Stimulated activated CD4-positive, alpha-beta T cell treated with anti-CD3 and anti-CD28 coated beads, Interleukin-15, amount 100 ng/mL, for 1 hour (primary cell): ENCODE results near the gene RANBP2.
A peak's percentile ranks its signal among the peaks of the same experiment; 100 is the strongest.

ENCODE experiments used
- DNase-seq, 2 donors: peaks; one replicate each; pipeline ENCODE4 v3.0.0-alpha.2; 2020; ENCODE audit warnings: low read depth in 1 of 2, low spot score in 1 of 2

The RANBP2 gene

DNA sequence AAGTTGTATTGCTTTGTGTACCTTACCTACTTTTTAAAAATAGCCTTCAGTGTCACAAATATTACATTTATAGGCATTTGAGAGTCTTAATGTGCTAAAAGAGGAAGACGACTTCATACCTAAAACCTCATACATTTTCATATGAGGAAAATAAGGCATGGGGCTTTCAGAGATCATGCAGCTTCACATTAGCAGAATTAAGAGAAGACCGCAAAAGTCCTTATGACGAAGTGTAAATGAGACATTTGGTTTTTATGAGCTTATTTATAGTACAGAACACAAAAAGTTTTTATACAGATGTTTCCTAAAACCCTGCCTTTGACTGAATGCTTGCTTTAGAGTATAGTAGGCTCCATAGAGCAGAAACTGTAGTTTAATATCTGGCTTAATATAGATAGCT lies 57.2 kb downstream of the RANBP2 start:
- no peak for DNase-seq

DNA sequence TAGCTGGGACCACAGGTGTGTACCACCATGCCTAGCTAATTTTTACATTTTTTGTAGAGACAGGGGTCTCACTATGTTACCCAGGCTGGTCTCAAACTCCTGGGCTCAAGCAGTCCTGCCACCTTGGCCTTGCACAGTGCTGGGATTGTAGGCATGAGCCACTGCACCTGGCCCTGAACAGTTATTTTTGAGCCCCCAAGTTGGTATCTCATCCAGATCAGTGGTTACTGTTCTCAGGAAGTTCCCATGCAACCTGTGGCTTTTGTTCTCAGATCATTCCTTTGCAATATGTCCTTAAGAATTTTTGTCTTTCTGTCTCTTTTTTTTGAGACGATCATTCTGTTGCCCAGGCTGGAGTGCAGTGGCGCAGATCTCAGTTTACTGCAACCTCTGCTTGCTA lies 59.6 kb downstream of the RANBP2 start:
- DNase-seq: no peak

DNA sequence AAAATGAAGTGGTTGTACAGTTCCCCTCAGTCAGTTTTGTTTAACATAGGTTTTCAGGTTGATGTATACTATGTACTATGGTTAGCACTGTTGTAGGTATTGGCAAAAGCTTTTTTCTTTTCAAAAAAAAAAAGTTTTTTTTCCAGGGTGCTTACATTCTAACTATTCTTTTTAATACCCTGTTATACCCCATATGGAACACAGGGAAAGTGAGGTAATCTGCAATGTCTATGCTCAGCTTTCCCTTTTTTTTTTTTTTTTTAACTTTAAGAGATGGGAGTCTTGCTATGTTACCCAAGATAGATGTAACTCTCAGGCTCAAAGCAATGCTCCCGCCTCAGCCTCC lies 66.7 kb downstream of the RANBP2 start:
- DNase-seq: no peak

DNA sequence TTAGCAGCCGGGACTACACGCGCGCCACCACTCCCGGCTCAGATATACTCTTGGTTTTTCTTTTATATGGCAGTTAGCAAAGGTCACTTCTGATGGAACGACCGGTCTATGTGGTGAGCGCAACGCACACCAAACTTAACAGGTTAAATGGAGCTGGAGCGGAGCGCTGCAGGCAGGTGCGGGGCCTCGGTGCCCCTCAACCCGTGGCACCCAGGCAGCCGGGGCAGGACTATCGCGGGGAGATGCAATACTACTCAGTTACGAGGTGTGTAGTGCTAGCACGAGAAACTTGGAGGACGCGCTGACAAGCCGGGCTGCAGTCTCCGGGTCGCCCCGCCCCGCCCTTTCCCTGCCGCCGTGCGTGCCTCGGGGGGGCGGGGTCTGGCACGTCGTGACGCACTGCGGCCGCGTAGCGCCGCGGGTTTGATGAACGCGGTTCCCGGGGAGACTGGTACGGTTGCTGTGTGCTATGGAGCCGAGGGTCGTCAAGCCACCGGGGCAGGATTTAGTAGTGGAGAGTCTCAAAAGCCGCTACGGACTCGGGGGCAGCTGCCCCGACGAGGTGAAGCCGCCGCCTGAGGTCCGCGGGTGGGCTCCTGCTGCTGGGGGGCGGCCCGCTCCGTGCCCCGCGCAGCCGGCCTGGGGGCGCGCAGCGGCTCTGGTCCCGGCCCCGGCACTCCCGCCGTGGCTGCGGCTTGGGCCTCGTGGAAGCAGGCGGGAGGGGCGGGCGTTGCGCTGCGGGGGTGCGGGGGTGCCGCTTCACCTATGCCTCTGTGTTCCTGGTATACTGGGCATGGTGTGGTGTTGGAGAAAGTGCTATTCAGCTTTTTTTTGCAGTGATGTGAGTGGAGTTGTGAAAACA lies 67.3 kb downstream of the RANBP2 start, which contains the start of gene CCDC138:
Gene CCDC138, plus strand, starts transcription at position 418 of the 862 bp plus-strand sequence. Its CDS starts 52 bp downstream, at position 470.
- DNase-seq: peak; percentile 78 to 91

DNA sequence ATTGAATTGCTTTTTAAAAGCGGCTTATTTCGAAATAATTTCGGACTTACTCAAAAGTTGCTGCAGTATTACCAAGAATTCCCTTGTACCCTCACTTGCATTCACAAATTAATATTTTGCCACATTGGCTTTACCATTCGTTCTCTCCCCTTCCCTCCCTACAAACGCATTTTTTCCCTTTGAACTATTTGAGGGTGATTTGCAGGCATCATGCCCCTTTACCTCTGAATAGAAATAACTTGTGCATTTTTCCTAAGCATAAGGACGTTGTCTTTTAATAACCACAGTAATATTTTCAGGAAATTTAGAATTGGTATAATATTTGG lies 67.9 kb downstream of the RANBP2 start:
- no peak for DNase-seq

DNA sequence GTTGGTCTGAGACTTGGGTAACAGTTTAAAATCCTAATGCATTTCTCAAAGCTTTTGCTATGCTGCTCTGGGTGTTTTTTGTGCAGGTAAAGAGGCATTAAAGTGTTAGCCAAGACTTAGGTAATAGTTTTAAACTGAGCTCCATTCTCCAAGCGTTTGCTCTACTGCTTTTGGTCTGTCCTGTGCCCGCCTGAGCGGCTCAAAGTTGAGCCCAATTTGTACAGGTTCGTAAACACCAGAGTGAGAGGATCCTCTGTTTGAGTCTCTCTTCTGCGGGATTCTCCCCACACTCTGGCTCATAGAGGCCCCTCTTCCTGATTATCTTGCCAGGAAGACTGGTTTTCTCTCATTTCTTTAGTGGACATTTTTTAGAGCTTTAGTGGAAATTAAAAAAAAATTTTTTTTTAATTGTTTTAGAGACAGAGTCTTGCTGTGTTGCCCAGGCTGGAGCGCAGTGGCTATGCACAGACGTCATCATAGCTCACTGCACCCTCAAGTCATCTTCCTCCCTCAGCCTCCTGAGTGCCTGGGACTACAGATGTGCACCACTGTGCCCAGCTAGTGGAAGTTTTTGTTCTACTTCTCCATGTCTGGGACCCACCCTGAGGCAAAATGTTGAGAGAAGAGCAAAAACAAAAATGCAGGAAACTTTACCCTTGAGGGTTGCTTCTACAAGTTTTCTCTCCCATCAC lies 83.9 kb downstream of the RANBP2 start:
- no peak for DNase-seq

DNA sequence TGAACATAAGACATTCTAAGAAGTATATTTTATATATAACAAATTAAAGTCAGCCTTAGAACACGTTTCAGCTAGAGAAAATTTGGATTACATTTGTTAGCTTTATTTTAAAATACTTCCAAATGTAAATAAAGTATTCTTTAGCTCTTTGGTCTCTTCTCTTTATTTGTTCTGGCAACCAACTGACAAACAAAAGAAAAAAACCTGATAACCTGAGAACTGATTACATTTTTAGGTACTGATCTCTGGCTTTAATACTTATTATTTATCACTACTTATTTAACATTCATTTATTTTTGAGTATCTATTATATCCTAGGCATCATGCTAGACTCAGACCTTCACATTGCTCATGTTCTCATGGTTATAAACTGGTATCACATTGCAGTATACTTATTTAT lies 85.8 kb downstream of the RANBP2 start:
- no peak for DNase-seq

DNA sequence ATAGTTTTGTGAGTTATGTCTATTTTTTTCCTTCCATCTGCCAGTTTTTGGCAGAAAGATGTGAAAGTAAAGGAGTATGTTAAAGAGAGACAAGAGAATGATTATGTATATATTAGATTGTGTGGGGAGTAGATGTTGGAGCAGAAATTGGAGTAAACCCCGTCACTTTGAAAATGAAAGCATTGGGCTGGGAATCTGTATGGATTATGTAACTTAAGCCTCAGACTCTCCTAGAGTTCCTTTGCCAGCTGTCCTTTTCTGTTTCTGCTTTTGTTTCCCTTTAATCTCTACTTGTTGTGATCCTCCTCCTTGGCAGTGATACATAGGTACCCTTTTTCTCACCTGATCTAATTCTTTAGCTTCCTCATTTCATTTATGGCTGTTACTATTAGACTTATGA lies 86.5 kb downstream of the RANBP2 start:
- DNase-seq: no peak

DNA sequence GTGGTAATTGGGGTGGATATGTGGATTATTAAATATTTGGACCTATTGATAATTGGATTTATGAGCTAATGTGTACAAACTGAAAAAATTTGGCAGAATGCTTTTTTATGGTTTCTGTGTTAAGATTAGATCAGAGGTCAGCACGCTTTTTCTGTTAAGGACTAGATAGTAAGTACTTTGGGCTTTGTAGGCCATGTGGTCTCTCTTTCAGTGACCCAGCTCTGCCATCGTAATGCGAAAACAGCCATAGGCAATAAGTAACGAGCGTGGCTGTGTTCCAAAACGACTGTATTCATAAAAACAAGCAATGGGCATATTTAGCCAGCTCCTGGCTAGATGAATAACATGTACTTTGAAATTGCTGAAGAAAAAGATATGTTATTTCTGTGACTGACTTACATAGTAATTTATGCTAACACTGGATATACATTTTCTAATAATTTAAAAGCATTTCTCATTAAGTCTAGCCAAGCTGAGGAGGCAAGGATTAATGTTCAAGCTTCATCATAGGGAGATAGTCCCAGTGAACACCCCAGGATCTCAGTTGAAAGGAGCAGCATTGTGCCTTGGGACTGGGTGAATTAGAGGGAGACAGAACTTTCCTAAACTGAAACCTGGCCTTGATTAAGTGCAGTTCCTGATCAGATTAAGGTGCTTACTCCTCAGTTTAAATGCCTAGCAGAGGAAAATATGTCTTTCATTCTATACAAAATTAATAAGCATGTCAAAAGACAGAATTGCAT lies 87.3 kb downstream of the RANBP2 start:
- DNase-seq: no peak

DNA sequence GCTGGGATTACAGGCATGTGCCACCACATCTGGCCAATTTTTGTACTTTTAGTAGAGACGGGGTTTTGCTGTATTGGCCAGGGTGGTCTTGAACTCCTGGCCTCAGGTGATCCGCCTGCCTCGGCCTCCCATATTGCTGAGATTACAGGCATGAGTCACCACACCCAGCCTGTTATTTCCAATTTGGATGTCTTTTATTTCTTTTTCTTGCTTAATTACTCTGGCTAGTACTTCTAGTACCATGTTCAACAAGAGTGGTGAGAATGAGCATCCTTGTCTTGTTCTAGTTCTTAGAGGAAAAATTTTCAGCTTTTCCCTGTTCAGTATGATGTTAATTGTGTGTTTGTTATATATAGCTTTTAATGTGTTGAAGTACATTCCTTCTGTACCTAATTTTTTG lies 90.7 kb downstream of the RANBP2 start:
- DNase-seq: no peak

DNA sequence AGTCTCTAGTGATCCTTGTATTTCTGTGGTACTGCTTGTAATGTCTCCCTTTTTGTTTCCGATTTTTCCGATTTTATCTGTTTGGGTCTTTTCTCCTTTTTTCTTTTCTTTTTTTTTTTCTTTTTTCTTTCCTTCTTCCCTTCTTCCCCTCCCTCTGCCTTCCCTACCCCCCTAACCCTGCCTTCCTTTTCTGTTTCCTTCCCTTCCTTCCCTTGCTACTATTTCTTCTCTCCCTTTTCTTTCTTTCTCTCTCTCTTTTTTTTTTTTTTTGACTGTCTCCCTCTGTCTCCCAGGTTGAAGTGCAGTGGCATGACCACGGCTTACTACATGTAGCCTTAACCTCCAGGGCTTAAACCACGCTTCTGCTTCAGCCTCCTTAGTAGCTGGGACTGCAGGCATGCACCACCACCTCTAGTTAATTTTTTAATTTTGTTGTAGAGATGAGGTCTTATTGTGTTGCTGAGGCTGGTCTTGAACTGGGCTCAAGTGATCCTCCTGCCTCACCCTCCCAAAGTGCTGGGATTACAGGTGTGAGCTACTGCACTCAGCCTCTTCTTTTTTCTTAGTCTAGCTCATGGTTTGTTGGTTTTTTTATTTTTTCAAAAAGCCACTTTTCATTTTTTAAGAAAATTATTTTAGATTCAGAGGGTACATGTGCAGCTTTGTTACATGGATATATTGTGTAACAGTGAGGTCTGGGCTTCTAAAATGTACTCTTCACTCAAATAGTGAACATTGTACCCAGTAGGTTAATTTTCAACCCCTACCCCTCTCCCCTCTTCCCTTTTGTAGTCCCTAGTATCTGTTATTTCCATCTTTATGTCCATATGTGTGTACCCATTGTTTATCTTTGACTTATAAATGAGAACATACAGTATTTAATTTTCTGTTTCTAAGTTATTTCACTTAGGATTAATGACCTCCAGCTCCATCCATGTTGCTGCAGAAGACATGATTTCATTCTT lies 92.0 kb downstream of the RANBP2 start:
- no peak for DNase-seq

DNA sequence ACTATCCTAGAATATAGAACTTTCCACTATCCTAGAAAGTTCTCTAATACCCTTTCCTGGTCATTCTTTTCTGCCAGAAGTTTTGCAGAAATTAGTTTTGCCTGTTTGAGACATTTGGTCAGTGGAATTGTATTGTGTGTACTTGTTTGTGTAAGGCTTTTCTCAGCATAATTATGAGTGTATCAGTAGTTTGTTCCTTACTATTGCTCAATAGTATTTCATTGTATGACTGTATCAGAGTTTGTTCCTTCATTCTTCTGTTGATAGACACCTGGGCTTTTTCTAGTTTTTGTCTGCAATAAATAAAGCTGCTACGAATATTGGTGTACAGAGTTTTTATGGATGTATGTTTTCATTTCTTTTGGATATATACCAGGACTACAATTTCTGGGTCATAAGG lies 94.5 kb downstream of the RANBP2 start:
- no peak for DNase-seq

DNA sequence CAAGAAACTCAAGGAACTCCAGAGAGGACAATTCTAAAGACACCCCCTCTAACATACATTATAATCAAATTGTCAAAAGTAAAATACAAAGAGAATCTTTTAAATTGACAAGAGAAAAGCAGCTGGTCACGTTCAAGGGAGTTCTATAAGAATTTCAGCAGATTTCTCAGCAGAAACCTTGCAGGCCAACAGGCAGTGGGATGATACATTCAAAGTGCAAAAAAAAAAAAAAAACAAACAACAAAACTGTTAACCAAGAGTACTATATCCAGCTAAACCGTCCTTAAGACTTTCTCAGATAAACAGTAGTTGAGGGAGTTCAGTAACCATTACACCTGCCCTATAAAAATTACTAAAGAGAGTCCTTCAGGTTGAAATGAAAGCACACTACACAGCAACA lies 101.2 kb downstream of the RANBP2 start:
- DNase-seq: no peak

DNA sequence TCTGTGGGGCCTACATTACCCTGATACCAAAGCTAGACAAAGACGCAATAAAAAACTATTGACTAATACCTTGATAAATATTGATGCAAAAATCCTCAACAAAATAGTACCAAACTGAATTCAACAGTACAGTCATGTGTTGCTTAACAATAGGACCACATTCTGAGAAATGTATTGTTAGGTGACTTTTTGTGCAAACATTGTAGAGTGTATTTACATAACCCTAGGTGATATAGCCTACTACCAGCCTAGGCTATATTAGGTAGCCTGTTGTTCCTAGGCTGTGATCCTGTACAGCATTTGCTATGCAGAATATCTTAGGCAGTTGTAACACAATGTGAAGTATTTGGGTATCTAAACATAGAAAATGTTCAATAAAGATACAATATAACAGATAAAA lies 104.0 kb downstream of the RANBP2 start:
- DNase-seq: no peak

DNA sequence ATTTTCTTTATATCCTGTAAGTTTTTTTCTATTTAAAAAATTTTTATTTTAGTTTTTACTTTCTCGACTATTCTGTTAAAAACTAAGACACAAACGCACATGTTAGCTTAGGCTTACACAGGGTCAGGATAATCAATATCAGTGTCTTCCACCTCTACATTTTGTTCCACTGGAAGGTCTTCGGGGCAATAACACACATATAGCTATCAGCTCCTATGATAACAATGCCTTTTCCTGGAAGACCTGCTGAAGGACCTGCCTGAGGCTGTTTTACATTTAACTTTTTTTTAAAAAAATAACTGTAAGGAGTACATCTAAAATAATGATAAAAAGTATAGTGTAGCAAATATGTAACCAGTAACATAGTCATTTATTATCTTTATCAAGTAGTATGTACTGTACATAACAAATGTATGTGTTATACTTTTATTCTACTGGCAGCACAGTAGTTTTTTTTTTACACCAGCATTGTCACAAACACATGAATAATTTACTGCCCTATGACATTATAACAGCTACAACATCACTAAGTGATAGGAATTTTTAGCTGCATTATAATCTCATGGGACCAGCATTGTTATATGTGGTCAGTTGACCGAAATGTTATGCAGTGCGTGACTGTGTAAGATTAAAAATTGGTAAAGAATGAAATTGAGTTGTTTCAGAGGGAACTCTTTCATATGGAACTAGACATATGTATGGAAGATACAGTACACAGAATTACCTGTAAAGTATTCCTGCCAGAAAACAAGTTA lies 105.2 kb downstream of the RANBP2 start:
- no peak for DNase-seq

DNA sequence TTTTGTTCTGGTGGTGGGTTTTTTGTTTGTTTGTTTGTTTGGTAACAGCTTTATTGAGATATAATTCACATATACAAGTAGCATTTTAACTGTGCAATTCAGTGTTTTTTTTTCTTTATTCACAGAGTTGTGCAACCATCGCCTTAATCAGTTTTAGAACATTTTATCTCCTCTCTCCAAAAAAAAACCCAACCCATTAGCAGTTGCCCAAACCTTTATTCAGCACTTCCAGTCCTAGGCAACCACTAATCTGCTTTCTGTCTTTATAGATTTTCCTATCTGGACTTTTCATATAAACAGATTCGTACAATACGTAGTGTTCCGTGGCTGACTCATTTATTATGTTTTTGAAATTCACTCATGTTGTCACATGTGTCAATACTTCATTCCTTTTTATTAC lies 106.0 kb downstream of the RANBP2 start:
- no peak for DNase-seq

DNA sequence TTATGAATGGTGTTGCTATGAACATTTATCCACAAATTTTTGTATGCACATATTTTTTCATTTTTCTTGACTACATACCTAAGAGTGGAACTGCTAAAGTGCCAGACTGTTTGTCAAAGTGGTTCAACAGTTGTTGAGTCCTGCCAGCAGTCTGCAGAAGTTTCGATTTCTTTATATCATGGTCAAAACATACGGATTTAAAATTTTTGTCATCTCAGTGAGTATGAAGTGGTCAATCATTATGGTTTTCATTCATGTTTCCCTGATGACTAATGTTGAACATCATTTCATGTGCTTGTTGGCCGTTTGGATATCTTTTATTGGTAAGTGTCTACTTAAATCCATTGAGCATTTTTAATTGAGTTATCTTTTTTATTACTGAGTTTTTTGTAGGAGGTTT lies 106.5 kb downstream of the RANBP2 start:
- DNase-seq: no peak

DNA sequence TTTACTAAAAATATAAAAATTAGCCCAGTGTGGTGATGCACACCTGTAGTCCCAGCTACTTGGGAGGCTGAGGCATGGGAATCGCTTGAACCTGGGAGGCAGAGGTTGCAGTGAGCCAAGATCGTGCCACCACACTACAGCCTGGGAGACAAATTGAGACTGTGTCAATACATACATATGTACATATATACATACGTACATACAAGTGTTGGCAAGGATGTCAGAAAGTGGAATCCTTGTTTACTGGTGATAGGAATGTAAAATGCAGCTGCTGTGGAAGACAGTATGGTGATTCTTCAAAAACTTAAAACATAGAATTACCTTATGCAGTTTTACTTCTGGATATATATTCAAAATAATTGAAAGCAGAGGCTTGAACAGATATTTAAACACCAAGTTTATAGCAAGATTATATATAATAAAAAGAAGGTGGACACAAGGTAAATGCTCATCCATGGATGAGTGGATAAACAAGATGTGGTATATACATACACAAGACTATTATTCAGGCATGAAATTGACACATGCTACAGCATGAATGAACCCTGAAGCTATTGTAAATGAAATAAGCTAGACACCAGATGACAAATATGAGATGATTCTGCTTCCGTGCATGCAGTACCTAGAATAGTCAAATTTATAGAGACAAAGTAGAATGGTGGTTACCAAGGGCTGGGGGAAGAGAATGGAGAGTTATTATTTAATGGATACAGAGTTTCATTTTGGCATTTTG lies 110.5 kb downstream of the RANBP2 start:
- DNase-seq: no peak

DNA sequence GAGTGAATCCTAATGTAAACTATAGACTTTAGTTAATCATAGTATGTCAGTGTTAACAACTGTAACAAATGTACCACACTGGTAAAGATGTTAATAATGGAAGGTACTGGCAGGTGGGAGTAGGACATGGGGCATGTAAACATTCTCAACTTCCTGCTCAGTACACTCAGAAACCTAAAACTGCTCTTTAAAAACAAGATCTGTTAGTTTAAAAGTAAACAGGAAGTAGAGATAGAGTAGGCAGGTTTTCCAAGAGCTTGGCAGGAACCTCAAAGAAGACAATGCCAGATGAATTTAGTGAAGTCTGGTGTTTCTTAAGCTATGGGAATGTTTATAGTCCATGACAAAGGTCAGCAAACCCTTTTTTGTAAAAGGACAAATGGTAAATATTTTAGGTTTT lies 113.9 kb downstream of the RANBP2 start:
- no peak for DNase-seq

DNA sequence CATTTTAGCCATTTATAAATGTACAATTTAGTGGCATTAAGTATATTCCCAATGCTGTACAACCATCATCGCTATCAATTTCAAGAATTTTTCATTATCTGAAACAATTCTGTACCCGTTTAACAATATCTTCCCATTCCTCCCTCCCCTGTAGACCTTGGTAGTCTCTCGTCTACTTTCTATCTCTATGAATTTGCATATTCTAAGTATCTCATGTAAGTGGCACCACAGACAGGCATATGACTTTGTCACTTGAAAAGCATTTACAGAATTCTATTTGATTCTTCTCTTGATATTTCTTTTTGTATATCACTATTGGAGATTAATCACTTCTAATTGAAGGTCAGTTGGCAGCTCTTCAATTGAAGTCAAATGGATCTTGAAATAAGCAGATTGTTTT lies 115.3 kb downstream of the RANBP2 start:
- no peak for DNase-seq
